ENCODE measurements around the gene ST8SIA6. TPM values are rescaled to one million over a fixed set of nuclear protein-coding genes. Genes with fewer than 3 reads are reported as not detected.
A peak's percentile ranks its signal among the peaks of the same experiment; 100 is the strongest.

Gene ST8SIA6
- total and polyA plus RNA-seq, 9 of the 15 experiments (the other 6 are each of a cell fraction or from before 2014, with no cell fraction given) = 0.69 to 6.7 (median 5.0) TPM

- TF ChIP-seq IRF9 (tag; IDR thresholded peaks at IDR 0.05) (peak; percentile 52; the same call in 1 of the 2 replicates), ZFP91 (CRISPR knock-in tag; IDR thresholded peaks at IDR 0.05) (no peak), ETS2 (tag; IDR thresholded peaks at IDR 0.05; ENCODE audit: borderline replicate concordance, poor library complexity, severe bottlenecking) (no peak), KLF6 (CRISPR knock-in tag; IDR thresholded peaks at IDR 0.05; ENCODE audit: borderline replicate concordance) (peak; percentile 61; the same call in 1 of the 2 replicates), ELF1 (tag; IDR thresholded peaks at IDR 0.05) (no peak), ZNF655 (CRISPR knock-in tag; IDR thresholded peaks at IDR 0.05) (no peak), ZBTB7A (IDR thresholded peaks at IDR 0.05; ENCODE audit: borderline replicate concordance, control insufficient read depth, low read depth, low read length) (peak; percentile 33; the same call in 1 of the 2 replicates)
These were observed 28.7 kb downstream of the ST8SIA6 start (continued) for GRCh38 chr10:17425584-17426262.

Data from K562 (cell line).